SK-N-SH (cell line): ENCODE results near the gene NRP2. TPM values are rescaled to one million over a fixed set of nuclear protein-coding genes. Genes with fewer than 3 reads are reported as not detected.

ENCODE experiments used
- CTCF ChIA-PET: fragments of 300-600, 350-600 bp; formaldehyde crosslinking; extraction: SDS; loops from one replicate; lab custom pipeline; 2021; lab: Yijun Ruan, JAX
- POLR2A ChIA-PET: fragments of 350-600 bp; sonication (Branson Sonifier 250); formaldehyde crosslinking; extraction: SDS; loops from one replicate; lab custom pipeline; 2020; ENCODE audit warnings: antibody characterized with exemption, inconsistent platforms; lab: Yijun Ruan, JAX
- DNase-seq: peaks from one replicate; pipeline ENCODE4 v3.0.0; 2012
- H2AFZ ChIP-seq: fragments of 200-600 bp; sonication (generic); 2 replicates; pipeline ENCODE4 v1.8.1; 2016; ENCODE audit warnings: antibody characterized with exemption, mild to moderate bottlenecking, low read depth
- H3F3A ChIP-seq: fragments of 200-600 bp; sonication (generic); replicated peaks from 2 replicates; pipeline ENCODE3; 2016; ENCODE audit warnings: antibody characterized with exemption, mild to moderate bottlenecking; ENCODE audit not compliant: insufficient read depth
- H3K27ac ChIP-seq, 2 experiments: fragments of 200-500 bp in 1 of 2; fragments of 200-600 bp in 1 of 2; sonication (Bioruptor generic) in 1 of 2; sonication (generic), shearing (Covaris generic) in 1 of 2; 2 replicates each; pipeline versions ENCODE4 v1.5.1 to v1.6.1; 2014 to 2016; ENCODE audit warnings: low read depth in 2 of 2, inconsistent platforms in 1 of 2, low read length in 1 of 2, mild to moderate bottlenecking in 1 of 2, mixed read lengths in 1 of 2
- H3K27me3 ChIP-seq: fragments of 200-600 bp; sonication (generic), shearing (Covaris generic); 2 replicates; pipeline ENCODE4 v1.6.1; 2016; ENCODE audit warnings: mixed run types; ENCODE audit not compliant: insufficient read depth
- H3K36me3 ChIP-seq, 2 experiments: fragments of 200-500 bp in 1 of 2; fragments of 200-600 bp in 1 of 2; sonication (Bioruptor generic) in 1 of 2; sonication (generic) in 1 of 2; replicated peaks in 1 of 2; 2 replicates each; pipeline versions ENCODE3 to v1.5.1; 2014 to 2016; ENCODE audit warnings: low read length in 1 of 2, mild to moderate bottlenecking in 1 of 2; ENCODE audit not compliant: insufficient read depth in 2 of 2, control insufficient read depth in 1 of 2
- H3K4me1 ChIP-seq, 2 experiments: fragments of 200-500 bp in 1 of 2; fragments of 200-600 bp in 1 of 2; sonication (Bioruptor generic) in 1 of 2; sonication (generic), shearing (Covaris generic) in 1 of 2; 2 replicates each; pipeline versions ENCODE4 v1.5.1 to v1.6.1; 2014 to 2016; ENCODE audit warnings: low read depth in 1 of 2, low read length in 1 of 2, mixed run types in 1 of 2; ENCODE audit not compliant: insufficient read depth in 2 of 2, control insufficient read depth in 1 of 2
- H3K4me2 ChIP-seq: fragments of 200-600 bp; sonication (generic), shearing (Covaris generic); 2 replicates; pipeline ENCODE4 v1.6.1; 2017; ENCODE audit warnings: mixed run types
- H3K4me3 ChIP-seq, 2 experiments: fragments of 200-500 bp in 1 of 2; fragments of 200-600 bp in 1 of 2; sonication (Bioruptor generic) in 1 of 2; sonication (generic), shearing (Covaris generic) in 1 of 2; 2 replicates each; pipeline versions ENCODE4 v1.5.1 to v1.8.1; 2014 to 2016; ENCODE audit warnings: low read depth in 2 of 2, inconsistent platforms in 1 of 2, low read length in 1 of 2, mild to moderate bottlenecking in 1 of 2, mixed read lengths in 1 of 2, moderate library complexity in 1 of 2
- H3K79me2 ChIP-seq: fragments of 200-600 bp; sonication (generic); 2 replicates; pipeline ENCODE4 v1.8.1; 2017; ENCODE audit warnings: mild to moderate bottlenecking; ENCODE audit not compliant: insufficient read depth
- H3K9ac ChIP-seq: fragments of 200-600 bp; sonication (generic); 2 replicates; pipeline ENCODE4 v1.6.1; 2017; ENCODE audit warnings: mixed run types
- H3K9me2 ChIP-seq: fragments of 200-600 bp; sonication (generic); 2 replicates; pipeline ENCODE4 v1.6.1; 2017; ENCODE audit warnings: mixed run types
- H3K9me3 ChIP-seq: fragments of 200-600 bp; sonication (generic); 2 replicates; pipeline ENCODE4 v1.6.1; 2017; ENCODE audit warnings: mixed run types, mild to moderate bottlenecking, moderate library complexity
- H4K20me1 ChIP-seq: fragments of 200-600 bp; sonication (generic); 2 replicates; pipeline ENCODE4 v1.6.1; 2017; ENCODE audit warnings: mild to moderate bottlenecking, mixed run types; ENCODE audit not compliant: insufficient read depth
- ELF1 ChIP-seq: IDR thresholded peaks from 2 replicates; pipeline ENCODE4 v1.4.0; 2012
- FOSL2 ChIP-seq: IDR thresholded peaks from 2 replicates; pipeline ENCODE4 v1.4.0; 2012; ENCODE audit warnings: low read depth, mild to moderate bottlenecking, moderate library complexity, borderline replicate concordance
- PBX3 ChIP-seq: IDR thresholded peaks from 2 replicates; pipeline ENCODE4; 2012
- WGBS: methylation state at CpG from one replicate; pipeline ENCODE4 v1.1.6; 2017; ENCODE audit warnings: low lambda C conversion rate; 5-methylcytosine and 5-hydroxymethylcytosine counted together
- polyA plus RNA-seq, 3 experiments: library from polyadenylated mRNA; depleted of rRNA; stranded (reverse); fragments of >200 nt; gene quantifications; 2 replicates each; pipeline ENCODE4 v1.2.3, GENCODE V29; 2012

Gene NRP2
- polyA plus RNA-seq, 1 of the 3 experiments (the other 2 are of a cell fraction), result 68.8 TPM

- TF ChIP-seq ELF1 (no peak), PBX3 (no peak)
- TF ChIP-seq, all 33 proteins: peak for 0
Measured at GRCh38 chr2:205837663-205838062, 155.4 kb downstream of the NRP2 start (continued).

GRCh38 chr2:205845446-205845845 is 163.1 kb downstream of the NRP2 start:
- no peak overlapping the region for H2AFZ ChIP-seq
- CTCF ChIA-PET, result interaction anchor here (1.2 kb wide), 2 partner anchors 12 to 81 kb away, joined by 3 to 5 read pairs; no protein-coding TSS in a partner anchor
- no peak overlapping the region for H3K4me3 ChIP-seq
- H3K9ac ChIP-seq, result no peak overlapping the region
- no peak for DNase-seq
- no peaks in the 10 kb centered on the region for H4K20me1 ChIP-seq
- no peaks in the 10 kb centered on the region for H3K27me3 ChIP-seq
- no peaks in the 10 kb centered on the region for H3K9me2 ChIP-seq
- WGBS, result 29% methylated on average over 3 of the region's 3 CpGs
- no peaks in the 10 kb centered on the region for H3K9me3 ChIP-seq
- no peak overlapping the region for H3K27ac ChIP-seq
- no peak for TF ChIP-seq FOSL2
- no peak overlapping the region for H3K4me2 ChIP-seq
- no peaks in the 10 kb centered on the region for H3F3A ChIP-seq
- no peaks in the 10 kb centered on the region for H3K79me2 ChIP-seq
- peaks cover 0 to 6% of the 10 kb centered on the region in 2 experiments; a peak in 2 of 4 replicates for H3K4me1 ChIP-seq
- POLR2A ChIA-PET, result no interaction called here
- no peaks in the 10 kb centered on the region for H3K36me3 ChIP-seq
